Measurements from ENCODE around the gene FBXL20. TPM values are rescaled to one million over a fixed set of nuclear protein-coding genes. Genes with fewer than 3 reads are reported as not detected.
A peak's percentile ranks its signal among the peaks of the same experiment; 100 is the strongest.

Gene FBXL20
- total and polyA plus RNA-seq, 9 of the 15 experiments (the other 6 are each of a cell fraction or from before 2014, with no cell fraction given): 1.8 to 15.1 (median 5.6) TPM

DNA sequence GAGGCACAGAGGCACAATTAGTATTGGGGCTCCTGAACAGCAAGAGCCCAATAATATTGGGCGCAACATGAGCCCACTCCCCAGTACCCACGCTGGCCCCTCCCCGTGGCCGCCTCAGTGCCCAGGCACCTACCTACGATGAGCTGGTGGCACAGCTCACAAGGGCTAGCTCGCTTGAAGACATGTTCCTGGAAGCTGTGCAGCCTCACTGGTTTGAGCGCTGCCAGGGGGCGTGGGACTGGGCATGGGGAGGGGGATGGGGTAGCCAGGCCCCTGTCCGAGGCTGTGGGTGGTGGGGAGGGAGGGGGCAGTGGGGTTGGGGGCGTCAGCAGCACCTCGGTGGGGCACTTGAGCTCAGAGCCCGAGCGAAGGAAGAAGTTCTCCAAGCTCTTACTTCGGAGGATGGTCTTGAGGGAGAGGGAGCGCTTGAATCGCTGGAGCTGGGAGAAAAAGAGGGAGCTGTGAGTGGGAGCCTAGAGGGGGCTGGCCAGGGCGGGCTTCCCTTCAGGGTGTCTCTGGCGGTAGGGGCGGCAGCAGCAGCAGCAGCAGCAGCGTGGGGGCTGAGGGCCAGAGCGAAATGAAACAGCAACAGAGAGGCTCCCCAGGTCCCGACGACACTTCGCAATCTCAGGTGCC is 183.6 kb downstream of the FBXL20 start:
- POLR2A ChIA-PET: interaction anchor here (0.6 to 1.2 kb wide), 4 partner anchors 12 to 130 kb away, joined by 3 read pairs; partner anchors contain the start of gene RPL19
- H3K27me3 ChIP-seq (ENCODE audit: control insufficient read depth in 2 of 2, insufficient read depth in 2 of 2, low read length in 2 of 2): peaks cover 11 to 52% of the 10 kb centered on the region in 2 experiments; a peak in 4 of 5 replicates
- in situ Hi-C loops (cut with MboI): no loop called here

More for the DNA sequence above, 183.6 kb downstream of the FBXL20 start:
- TF ChIP-seq CEBPG (CRISPR knock-in tag; IDR thresholded peaks at IDR 0.05) (no peak), CEBPG (tag; conservative IDR thresholded peaks at IDR 0.05 in 1 of 2, IDR thresholded peaks at IDR 0.05 in 1 of 2) (0 out of 4 replicates have a peak, but pooled peaks of 1 of the 2 experiments have one; percentile 36), ZNF398 (CRISPR knock-in tag; IDR thresholded peaks at IDR 0.05) (no peak)
- H3K4me3 ChIP-seq: no peak overlapping the region
- intact Hi-C loops (cut with micrococcal nuclease): no loop called here
- H3K9me3 ChIP-seq (replicated peaks; ENCODE audit: control insufficient read depth, insufficient read depth, low read depth, low read length): no peaks in the 10 kb centered on the region
- ATAC-seq: no peak
- no peaks in the 10 kb centered on the region for H4K20me1 ChIP-seq (replicated peaks; ENCODE audit: control insufficient read depth, insufficient read depth, low read length)
- H3K36me3 ChIP-seq (ENCODE audit: control insufficient read depth, insufficient read depth, low read length): no peaks in the 10 kb centered on the region
- H3K4me2 ChIP-seq (ENCODE audit: insufficient read depth, low read length): no peak overlapping the region
- no peak overlapping the region for H2AFZ ChIP-seq (ENCODE audit: low read depth, low read length)
- H3K9ac ChIP-seq (ENCODE audit: insufficient read depth in 1 of 2, low read depth in 2 of 2, low read length in 2 of 2): no peak overlapping the region
- no peaks in the 10 kb centered on the region for H3K9me1 ChIP-seq (ENCODE audit: control insufficient read depth, insufficient read depth, low read length)
- no peak for DNase-seq (ENCODE audit: extremely low read depth in 1 of 4, low spot score in 3 of 4)
- H3K79me2 ChIP-seq (ENCODE audit: control insufficient read depth, insufficient read depth, low read length): no peaks in the 10 kb centered on the region
- no peak for FAIRE-seq
- CTCF ChIA-PET (ENCODE audit: low intra/inter-chr PET ratio): no interaction called here
- whole genome bisulfite sequencing (ENCODE audit: insufficient coverage, low coverage, missing lambda C conversion rate): 10% methylated on average over 16 of the region's 24 CpGs
- BruUV-seq (replicated peaks): no TSS peak
- H3K4me1 ChIP-seq (replicated peaks in 1 of 2; ENCODE audit: control insufficient read depth in 2 of 2, insufficient read depth in 2 of 2, low read length in 2 of 2): peaks cover 0 to 6% of the 10 kb centered on the region in 2 experiments; a peak in 2 of 5 replicates
- H3K27ac ChIP-seq (ENCODE audit: extremely low read depth, low read depth, low read length): no peak overlapping the region
